ENCODE results near the gene GCNT1.

DNA sequence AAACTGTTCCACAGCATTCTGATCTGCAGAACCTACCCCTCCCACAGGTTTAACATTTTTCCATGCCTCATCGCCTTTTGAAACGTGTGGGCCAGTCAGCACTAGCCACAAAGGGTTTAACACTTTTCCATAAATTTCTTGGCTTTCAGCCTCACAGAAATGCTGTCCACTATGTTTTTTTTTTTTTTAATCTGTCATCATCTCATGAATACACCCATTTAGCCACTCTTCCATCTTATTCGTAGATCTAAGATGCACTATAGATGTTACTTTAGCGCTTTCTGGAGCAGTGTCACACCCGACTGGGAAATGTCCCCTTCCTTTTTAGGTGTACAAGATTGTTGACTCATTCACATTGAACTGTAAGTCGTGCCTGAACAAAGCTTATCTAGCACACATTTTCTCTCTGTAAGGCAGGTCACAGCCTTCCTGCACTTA lies 62.3 kb downstream of the GCNT1 start:
- TF ChIP-seq, protein P1, sequence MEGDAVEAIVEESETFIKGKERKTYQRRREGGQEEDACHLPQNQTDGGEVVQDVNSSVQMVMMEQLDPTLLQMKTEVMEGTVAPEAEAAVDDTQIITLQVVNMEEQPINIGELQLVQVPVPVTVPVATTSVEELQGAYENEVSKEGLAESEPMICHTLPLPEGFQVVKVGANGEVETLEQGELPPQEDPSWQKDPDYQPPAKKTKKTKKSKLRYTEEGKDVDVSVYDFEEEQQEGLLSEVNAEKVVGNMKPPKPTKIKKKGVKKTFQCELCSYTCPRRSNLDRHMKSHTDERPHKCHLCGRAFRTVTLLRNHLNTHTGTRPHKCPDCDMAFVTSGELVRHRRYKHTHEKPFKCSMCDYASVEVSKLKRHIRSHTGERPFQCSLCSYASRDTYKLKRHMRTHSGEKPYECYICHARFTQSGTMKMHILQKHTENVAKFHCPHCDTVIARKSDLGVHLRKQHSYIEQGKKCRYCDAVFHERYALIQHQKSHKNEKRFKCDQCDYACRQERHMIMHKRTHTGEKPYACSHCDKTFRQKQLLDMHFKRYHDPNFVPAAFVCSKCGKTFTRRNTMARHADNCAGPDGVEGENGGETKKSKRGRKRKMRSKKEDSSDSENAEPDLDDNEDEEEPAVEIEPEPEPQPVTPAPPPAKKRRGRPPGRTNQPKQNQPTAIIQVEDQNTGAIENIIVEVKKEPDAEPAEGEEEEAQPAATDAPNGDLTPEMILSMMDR (IDR thresholded peaks at IDR 0.05), result no peak
- TF ChIP-seq POLR2A (IDR thresholded peaks at IDR 0.05), result no peak
